ENCODE measurements around the gene PAPOLA. TPM values are rescaled to one million over a fixed set of nuclear protein-coding genes. Genes with fewer than 3 reads are reported as not detected.

The PAPOLA gene
- total RNA-seq, result 205 and 255 TPM in 2 replicates

DNA sequence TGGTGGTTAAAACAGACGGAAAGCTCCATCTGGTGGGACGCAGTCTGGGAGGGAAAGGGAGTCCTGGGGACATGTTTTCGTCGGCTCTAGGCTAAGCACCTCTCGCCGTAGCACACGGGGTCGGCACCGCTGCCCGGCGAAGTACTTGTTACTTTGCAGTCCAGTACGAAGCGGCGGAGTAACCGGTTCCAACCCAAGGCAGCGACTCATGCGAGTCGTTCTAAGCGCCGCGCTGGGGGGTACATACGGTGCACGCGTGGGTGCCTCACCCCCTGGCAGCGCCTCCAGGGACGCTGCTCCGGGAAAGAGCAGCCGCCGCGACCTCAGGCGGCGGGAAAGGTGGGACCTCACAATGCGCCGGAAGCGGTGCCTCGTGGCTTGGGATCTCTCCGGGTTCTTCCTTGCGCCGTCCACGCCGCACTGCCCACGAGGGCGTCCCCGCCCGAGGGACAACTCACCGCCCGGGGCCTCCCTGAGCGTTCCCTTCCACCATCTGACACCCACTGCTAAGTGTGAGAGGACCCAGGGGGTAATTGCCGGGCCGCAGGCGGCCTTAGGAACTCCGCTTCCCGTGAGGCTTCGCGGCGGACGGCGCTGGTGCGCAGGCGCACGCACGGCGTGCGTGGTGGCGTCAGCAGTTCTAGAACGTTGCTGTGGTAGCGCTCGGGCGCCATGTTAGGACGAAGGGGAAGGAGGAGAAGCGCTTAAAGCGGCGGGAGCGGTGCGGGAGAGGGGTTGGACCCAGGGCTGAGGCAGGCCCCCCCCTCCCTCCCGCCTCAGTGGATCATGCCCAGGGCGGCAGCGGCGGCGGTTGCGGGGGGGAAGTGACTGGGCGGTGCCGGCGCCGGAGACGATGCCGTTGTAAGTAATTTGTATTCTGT, at the start of gene PAPOLA:
PAPOLA (plus strand) TSS at position 643 of the 881 bp plus-strand sequence; CDS start at position 854, 211 bp downstream.
- intact Hi-C loops (cut with micrococcal nuclease), result loop anchor here (1.0 to 5.0 kb wide), 11 partner anchors 9 to 1345 kb away; partner anchors contain the start of genes ATG2B, DICER1, GSKIP and VRK1
- Mint-ChIP-seq H3K27me3 (no peaks in the 10 kb centered on the region), H3K27ac (peak within 1 kb of the TSS; percentile 97), H3K4me1 (peaks cover 64% of the 10 kb centered on the region), H3K36me3 (ENCODE audit: low read depth) (peaks cover 46% of the 10 kb centered on the region), H3K4me3 (peak within 1 kb of the TSS; percentile 99), H3K9me3 (no peaks in the 10 kb centered on the region)
- DNase-seq (peak; percentile 96), ATAC-seq (ENCODE audit: low read depth) (peak; percentile 85)
- CTCF ChIA-PET, result interaction anchor here (0.9 to 1.3 kb wide), 2 partner anchors 11 to 14 kb away, joined by 3 to 5 read pairs; no protein-coding TSS in a partner anchor
- POLR2A ChIA-PET, result interaction anchor here (1.0 to 2.8 kb wide), 2 partner anchors 10 to 16 kb away, joined by 6 to 15 read pairs; no protein-coding TSS in a partner anchor
- TF ChIP-seq, protein P1, sequence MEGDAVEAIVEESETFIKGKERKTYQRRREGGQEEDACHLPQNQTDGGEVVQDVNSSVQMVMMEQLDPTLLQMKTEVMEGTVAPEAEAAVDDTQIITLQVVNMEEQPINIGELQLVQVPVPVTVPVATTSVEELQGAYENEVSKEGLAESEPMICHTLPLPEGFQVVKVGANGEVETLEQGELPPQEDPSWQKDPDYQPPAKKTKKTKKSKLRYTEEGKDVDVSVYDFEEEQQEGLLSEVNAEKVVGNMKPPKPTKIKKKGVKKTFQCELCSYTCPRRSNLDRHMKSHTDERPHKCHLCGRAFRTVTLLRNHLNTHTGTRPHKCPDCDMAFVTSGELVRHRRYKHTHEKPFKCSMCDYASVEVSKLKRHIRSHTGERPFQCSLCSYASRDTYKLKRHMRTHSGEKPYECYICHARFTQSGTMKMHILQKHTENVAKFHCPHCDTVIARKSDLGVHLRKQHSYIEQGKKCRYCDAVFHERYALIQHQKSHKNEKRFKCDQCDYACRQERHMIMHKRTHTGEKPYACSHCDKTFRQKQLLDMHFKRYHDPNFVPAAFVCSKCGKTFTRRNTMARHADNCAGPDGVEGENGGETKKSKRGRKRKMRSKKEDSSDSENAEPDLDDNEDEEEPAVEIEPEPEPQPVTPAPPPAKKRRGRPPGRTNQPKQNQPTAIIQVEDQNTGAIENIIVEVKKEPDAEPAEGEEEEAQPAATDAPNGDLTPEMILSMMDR (IDR thresholded peaks at IDR 0.05), result no peak

DNA sequence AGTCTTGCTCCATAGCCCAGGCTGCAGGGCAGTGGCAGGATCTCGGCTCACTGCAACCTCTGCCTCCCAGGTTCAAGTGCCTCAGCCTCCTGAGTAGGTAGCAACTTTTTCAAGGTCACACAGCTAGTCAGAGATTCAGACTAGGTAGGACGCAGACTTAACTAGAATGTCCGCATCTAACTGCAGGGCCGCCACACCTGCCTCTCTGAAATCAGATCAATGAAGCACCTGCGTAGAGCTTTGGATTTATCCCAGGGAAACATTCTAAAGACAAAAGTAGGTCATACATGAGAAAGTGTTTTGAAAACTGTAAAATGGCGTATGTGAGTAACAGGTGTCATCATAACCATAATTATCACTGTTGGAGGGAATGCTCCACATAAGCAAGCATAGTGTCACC, 49.5 kb upstream of the PAPOLA start:
- Mint-ChIP-seq H3K4me1 (no peaks in the 10 kb centered on the region), H3K27me3 (no peaks in the 10 kb centered on the region), H3K4me3 (no peak overlapping the region), H3K27ac (no peak overlapping the region), H3K36me3 (ENCODE audit: low read depth) (no peaks in the 10 kb centered on the region), H3K9me3 (no peaks in the 10 kb centered on the region)
- ChIA-PET CTCF (no interaction called here), POLR2A (no interaction called here)
- intact Hi-C loops (cut with micrococcal nuclease), result no loop called here
- TF ChIP-seq, protein P1 (IDR thresholded peaks at IDR 0.05), result no peak
- ATAC-seq (ENCODE audit: low read depth), result no peak
- no peak for DNase-seq

DNA sequence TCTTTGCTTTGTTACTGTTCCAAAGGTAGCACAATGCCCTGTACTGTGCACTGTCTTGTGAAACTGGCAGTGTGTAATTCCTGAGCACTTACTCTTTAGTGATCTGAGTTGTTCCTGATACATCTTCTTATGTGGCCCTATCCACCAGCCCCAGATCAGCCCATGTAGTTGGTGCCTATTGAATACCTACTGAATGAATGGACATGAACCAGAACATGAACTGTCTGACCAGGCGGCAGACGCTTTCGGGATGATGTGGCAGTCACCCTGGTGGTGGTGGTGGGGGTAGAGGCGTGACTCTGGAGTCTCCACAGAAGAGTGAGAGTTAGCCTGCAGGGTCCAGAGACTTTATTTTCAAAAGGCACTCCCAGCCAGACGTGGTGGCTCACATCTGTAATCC, 46.6 kb upstream of the PAPOLA start:
- ATAC-seq (ENCODE audit: low read depth), result no peak
- Mint-ChIP-seq H3K36me3 (ENCODE audit: low read depth) (no peaks in the 10 kb centered on the region), H3K4me3 (no peak overlapping the region), H3K27me3 (peaks cover 2% of the 10 kb centered on the region), H3K4me1 (no peaks in the 10 kb centered on the region), H3K27ac (no peak overlapping the region), H3K9me3 (no peaks in the 10 kb centered on the region)
- TF ChIP-seq, protein P1 (IDR thresholded peaks at IDR 0.05), result no peak
- CTCF ChIA-PET, result no interaction called here
- intact Hi-C loops (cut with micrococcal nuclease), result no loop called here
- no peak for DNase-seq
- POLR2A ChIA-PET, result no interaction called here

DNA sequence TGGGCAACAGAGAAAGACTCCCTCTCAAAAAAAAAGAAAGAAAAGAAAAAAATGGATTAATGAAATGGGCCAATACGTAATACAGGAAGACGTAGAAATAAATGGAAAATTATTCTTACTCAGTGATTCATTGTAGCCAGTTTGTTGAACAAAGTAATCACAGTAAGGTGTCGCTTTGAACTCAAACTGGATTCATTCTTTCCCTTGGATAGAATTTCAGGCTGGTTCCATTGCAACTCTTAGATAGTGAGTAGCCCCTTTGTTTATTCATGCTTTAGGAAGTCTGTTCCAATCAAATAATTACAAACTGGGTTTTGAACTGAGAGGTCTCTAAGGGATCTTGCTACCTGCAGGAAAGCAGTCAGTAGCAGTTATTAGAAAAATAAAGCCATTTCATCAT, 42.3 kb upstream of the PAPOLA start:
- DNase-seq, result no peak
- Mint-ChIP-seq H3K27me3 (peaks cover 2% of the 10 kb centered on the region), H3K4me3 (no peak overlapping the region), H3K27ac (no peak overlapping the region), H3K4me1 (no peaks in the 10 kb centered on the region), H3K9me3 (no peaks in the 10 kb centered on the region), H3K36me3 (ENCODE audit: low read depth) (no peaks in the 10 kb centered on the region)
- intact Hi-C loops (cut with micrococcal nuclease), result no loop called here
- TF ChIP-seq, protein P1 (IDR thresholded peaks at IDR 0.05), result no peak
- POLR2A ChIA-PET, result no interaction called here
- no peak for ATAC-seq (ENCODE audit: low read depth)
- CTCF ChIA-PET, result no interaction called here

DNA sequence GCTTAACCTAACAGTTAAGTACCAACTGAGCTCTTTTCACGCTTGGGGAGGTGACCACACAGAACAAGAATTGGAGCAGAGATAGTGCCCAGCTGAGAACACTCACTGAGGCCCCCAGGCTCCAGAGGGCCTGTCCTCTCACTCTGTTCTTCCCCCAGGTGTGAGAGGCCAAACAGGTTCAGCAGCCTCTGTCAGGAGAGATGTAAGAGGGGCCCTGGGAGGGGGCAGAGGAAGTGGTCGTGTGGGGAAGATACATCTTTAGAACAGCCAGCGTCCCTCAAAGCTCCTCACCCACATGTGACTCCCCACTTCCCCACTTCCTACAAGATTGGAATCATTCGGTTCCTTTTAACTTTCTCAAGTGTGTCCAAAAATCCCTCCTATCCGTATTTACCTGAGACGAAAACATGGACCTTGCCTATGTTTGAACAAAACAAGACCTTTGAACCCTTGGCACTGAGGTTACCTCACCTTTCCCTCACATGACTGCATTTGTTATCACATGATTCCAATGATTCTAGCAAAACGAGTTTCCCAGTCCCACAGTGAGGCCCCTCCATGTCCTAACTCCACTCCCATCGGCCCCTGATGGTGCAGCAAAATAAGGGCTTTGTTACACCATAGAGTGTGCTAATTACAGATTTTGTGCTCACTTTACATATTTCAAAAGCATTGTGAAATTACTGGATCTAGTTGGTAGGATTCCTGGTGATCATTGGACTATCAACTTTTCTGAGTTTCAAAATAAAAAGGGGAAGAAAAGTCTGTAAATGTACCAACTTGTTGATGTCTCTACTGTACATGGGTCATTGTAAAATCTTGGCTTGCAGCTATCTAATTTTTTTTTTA, 40.0 kb upstream of the PAPOLA start:
- ChIA-PET POLR2A (no interaction called here), CTCF (no interaction called here)
- TF ChIP-seq, protein P1 (IDR thresholded peaks at IDR 0.05), result no peak
- Mint-ChIP-seq H3K4me3 (no peak overlapping the region), H3K27me3 (peaks cover 4% of the 10 kb centered on the region), H3K27ac (no peak overlapping the region), H3K4me1 (no peaks in the 10 kb centered on the region), H3K36me3 (ENCODE audit: low read depth) (no peaks in the 10 kb centered on the region), H3K9me3 (no peaks in the 10 kb centered on the region)
- intact Hi-C loops (cut with micrococcal nuclease), result no loop called here
- DNase-seq (no peak), ATAC-seq (ENCODE audit: low read depth) (no peak)
